Small intestine (tissue), 7 donors: ENCODE measurements around the gene CTBP2. TPM values are rescaled to one million over a fixed set of nuclear protein-coding genes. Genes with fewer than 3 reads are reported as not detected.

Experiments used
- DNase-seq, 2 donors: peaks; one replicate each; pipeline versions ENCODE4 v3.0.0 to v3.0.0-alpha.2; 2013
- FAIRE-seq: peaks from 2 replicates; lab custom pipeline; 2012; peaks lifted over from hg19 to GRCh38; lab: Jason Lieb, UNC
- H3K27ac ChIP-seq, 3 donors: one replicate each; pipeline ENCODE4 v1.5.1; 2013; ENCODE audit warnings: low read length in 2 of 3, mild to moderate bottlenecking in 2 of 3, control low read depth in 1 of 3, inconsistent platforms in 1 of 3, low read depth in 1 of 3, moderate library complexity in 1 of 3
- H3K27me3 ChIP-seq, 3 donors: one replicate each; pipeline ENCODE4 v1.6.1; 2013; ENCODE audit warnings: low read length in 3 of 3, inconsistent platforms in 1 of 3; ENCODE audit not compliant: control insufficient read depth in 3 of 3, insufficient read depth in 3 of 3
- H3K36me3 ChIP-seq, 3 donors: one replicate each; pipeline ENCODE4 v1.6.1; 2013; ENCODE audit warnings: low read length in 3 of 3, inconsistent platforms in 1 of 3, low read depth in 1 of 3, mild to moderate bottlenecking in 1 of 3, moderate library complexity in 1 of 3; ENCODE audit not compliant: control insufficient read depth in 3 of 3, insufficient read depth in 2 of 3
- H3K4me1 ChIP-seq, 3 donors: one replicate each; pipeline ENCODE4 v1.6.1; 2013; ENCODE audit warnings: low read length in 2 of 3, inconsistent platforms in 1 of 3, low read depth in 1 of 3, mild to moderate bottlenecking in 1 of 3, moderate library complexity in 1 of 3; ENCODE audit not compliant: control insufficient read depth in 3 of 3, insufficient read depth in 2 of 3
- H3K4me3 ChIP-seq, 3 donors: one replicate each; pipeline ENCODE4 v1.5.1; 2013; ENCODE audit warnings: low read length in 3 of 3, control low read depth in 1 of 3, inconsistent platforms in 1 of 3, low read depth in 1 of 3, mild to moderate bottlenecking in 1 of 3, moderate library complexity in 1 of 3
- H3K9me3 ChIP-seq, 2 donors: one replicate each; pipeline ENCODE4 v1.6.1; 2013; ENCODE audit warnings: low read depth in 1 of 2, low read length in 1 of 2; ENCODE audit not compliant: control insufficient read depth in 2 of 2, insufficient read depth in 1 of 2
- WGBS, 3 donors: extraction: QIAGEN DNeasy Blood & Tissue Kit; methylation state at CpG; one replicate each; pipeline ENCODE4 v1.1.7; 2013; 5-methylcytosine and 5-hydroxymethylcytosine counted together
- polyA plus RNA-seq, 4 donors: library from polyadenylated mRNA; stranded (reverse) in 3 of 4; unstranded in 1 of 4; fragments of 200-250 nt in 3 of 4; fragments of 120-200 nt in 1 of 4; gene quantifications; one replicate each; pipeline versions ENCODE4 v1.2.1 to v1.2.3, GENCODE V29; 2013
- donor health status: healthy with polysubstance abuse.
- donor health status: control.
- donor health status: control.
- donor health status: Bipolar disorder and iron deficiency.
- donor health status: healthy.

CTBP2 gene
- polyA plus RNA-seq, 4 donors, result 38.1 to 56.8 (median 49.1) TPM

DNA sequence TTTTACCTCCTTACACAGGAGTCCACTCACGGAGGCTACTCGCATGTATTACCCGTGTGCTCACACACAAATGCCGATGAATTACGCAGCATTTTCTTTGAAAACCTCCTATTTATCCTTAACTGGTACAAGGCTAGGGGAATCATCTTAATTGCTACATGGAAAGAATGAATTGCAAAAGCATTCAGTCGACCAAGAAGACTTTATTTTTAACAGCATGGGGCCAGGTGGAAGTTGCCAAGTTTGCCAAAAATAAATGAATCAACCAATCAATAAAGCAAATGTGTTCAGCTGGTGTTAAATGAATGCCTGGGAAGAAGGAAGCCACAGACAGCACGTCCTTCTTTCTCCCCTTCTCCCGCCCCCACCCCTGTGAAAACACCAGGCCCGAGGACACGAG, 55.8 kb downstream of the CTBP2 start:
- Histone ChIP-seq H3K36me3 (peaks cover 0 to 65% (median 11%) of the 10 kb centered on the region in 3 donors), H3K27ac (no peak overlapping the region), H3K4me3 (no peak overlapping the region), H3K27me3 (no peaks in the 10 kb centered on the region), H3K9me3 (peaks cover 0 to 5% of the 10 kb centered on the region in 2 donors), H3K4me1 (peaks cover 2 to 14% (median 5%) of the 10 kb centered on the region in 3 donors)
- WGBS, 3 donors, result 68 to 72% (median 70%) methylated on average over 10 of the region's 10 CpGs
- DNase-seq, result no peak
- FAIRE-seq, result no peak

DNA sequence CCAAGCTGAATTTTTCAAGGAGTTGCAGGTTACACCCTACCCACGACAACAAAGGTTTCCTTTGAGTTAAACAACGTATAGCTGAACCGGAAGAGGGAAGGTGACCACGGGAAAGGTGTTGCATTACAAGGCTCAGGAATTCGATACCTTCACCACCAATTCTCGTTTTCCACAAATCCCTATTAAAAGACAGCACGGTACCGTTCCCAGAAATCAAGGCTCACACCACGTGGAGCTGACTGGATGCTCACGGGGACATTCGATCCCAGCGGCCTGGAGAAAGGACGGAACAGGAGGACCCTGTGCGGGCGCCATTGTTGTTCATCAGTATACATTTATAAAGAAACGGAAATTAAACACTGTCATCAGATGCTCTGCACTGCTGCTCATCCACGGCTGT, 56.4 kb downstream of the CTBP2 start:
- FAIRE-seq (no peak), DNase-seq (no peak)
- WGBS, 3 donors, result 75 to 83% (median 83%) methylated on average over 17 of the region's 17 CpGs

DNA sequence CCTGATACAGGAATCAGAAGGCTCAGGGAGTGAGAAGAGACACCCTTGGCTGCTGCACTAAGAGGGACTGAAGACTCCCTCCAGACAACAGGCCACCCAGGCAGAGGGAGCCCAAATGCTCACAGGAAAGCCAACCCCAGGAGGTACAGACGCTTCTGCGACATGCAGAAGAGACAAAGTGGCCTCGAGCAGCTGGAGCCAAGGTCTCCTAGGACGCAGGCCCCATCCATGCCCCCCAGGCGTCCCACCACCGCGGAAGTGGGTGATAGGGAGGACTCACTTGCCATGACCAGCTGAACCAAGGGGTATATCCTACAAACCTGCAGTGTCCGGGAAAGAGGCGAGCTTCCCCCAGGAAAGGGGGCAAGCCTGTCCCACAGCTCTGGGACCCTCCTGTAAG, 56.9 kb downstream of the CTBP2 start:
- H3K27ac ChIP-seq, result peak overlapping the region in 2 of 3 donors; percentile 8 to 68

More for the DNA sequence above, 56.4 kb downstream of the CTBP2 start:
- H3K27me3 ChIP-seq, result no peaks in the 10 kb centered on the region
- H3K4me1 ChIP-seq, result peaks cover 2 to 14% (median 5%) of the 10 kb centered on the region in 3 donors
- H3K36me3 ChIP-seq, result peaks cover 0 to 64% (median 6%) of the 10 kb centered on the region in 3 donors
- peaks cover 0 to 5% of the 10 kb centered on the region in 2 donors for H3K9me3 ChIP-seq
- no peak overlapping the region for H3K4me3 ChIP-seq
- no peak overlapping the region for H3K27ac ChIP-seq

DNA sequence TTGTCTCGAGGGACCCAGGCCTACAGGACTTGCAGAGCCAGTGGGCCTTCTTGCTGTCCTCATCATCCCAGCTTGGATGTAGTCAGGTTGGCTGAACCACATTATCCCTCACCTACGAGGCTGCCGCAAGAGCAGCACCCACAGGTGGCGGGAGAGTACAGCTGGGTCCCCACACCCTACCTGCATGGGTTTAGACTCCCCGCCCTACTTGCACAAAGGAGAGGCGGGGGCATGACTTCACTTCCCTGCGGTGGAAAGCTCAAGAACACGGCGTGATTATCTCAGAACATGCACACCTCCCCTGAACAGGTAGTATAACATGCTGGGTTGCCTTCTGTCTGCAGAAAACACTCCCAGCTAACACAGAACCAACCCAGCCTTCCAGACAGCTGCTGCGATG, 57.5 kb downstream of the CTBP2 start:
- H3K27me3 ChIP-seq, result no peaks in the 10 kb centered on the region
- peaks cover 2 to 14% (median 5%) of the 10 kb centered on the region in 3 donors for H3K4me1 ChIP-seq
- H3K27ac ChIP-seq, result peak overlapping the region; percentile 20 to 68 (median 31)
- H3K9me3 ChIP-seq, result no peaks in the 10 kb centered on the region
- no peak overlapping the region for H3K4me3 ChIP-seq
- peaks cover 0 to 67% (median 6%) of the 10 kb centered on the region in 3 donors for H3K36me3 ChIP-seq
- 15 to 63% (median 24%) methylated on average over 10 of the region's 10 CpGs for WGBS, 3 donors
- DNase-seq (peak; percentile 50 to 79), FAIRE-seq (no peak)

More for the DNA sequence above, 56.9 kb downstream of the CTBP2 start:
- peaks cover 0 to 4% of the 10 kb centered on the region in 2 donors for H3K9me3 ChIP-seq
- peaks cover 2 to 14% (median 5%) of the 10 kb centered on the region in 3 donors for H3K4me1 ChIP-seq
- no peaks in the 10 kb centered on the region for H3K27me3 ChIP-seq
- WGBS, 3 donors, result 74 to 78% (median 76%) methylated on average over 9 of the region's 9 CpGs
- DNase-seq (no peak), FAIRE-seq (no peak)
- H3K36me3 ChIP-seq, result peaks cover 0 to 65% (median 6%) of the 10 kb centered on the region in 3 donors
- H3K4me3 ChIP-seq, result no peak overlapping the region

DNA sequence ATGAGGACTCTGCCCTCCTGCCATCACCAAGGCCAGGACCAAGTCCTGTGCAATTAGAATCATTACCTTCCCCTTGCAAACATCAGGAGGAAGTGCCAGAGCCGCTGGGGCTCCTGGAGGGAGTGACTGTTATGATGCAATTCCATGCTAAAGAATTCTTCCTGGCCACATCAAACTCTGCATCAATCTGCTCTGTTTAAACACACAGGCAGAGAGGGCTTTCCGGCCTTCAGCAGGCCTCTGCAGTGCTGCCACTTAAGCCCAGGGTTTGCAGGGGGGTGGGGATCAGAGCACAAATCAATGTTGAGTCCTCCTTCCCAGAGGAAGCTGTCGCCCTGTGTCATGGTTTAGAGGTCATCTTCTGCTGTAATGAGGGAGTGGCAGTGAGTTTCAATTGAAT, 58.1 kb downstream of the CTBP2 start:
- WGBS, 3 donors, result 18 to 26% (median 21%) methylated on average over 3 of the region's 3 CpGs
- FAIRE-seq, result no peak

DNA sequence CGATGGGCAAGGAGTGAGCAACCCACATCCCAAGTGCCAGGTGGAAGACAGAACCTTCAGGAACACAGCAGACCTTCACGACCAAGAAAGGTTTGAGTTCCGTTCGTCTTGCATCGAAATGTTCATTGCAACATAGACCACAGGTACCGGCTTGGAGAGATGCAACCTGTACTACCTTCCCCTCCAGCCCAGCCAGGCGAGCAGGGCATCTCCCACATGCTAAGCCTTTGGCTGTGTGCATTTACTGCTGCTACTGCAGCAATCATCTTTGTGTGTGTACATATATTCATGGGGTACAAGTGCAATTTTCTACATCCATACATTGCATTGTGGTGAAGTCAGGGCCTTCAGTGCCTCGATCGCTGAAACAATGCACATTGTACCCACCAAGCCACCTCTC, 58.8 kb downstream of the CTBP2 start:
- WGBS, 3 donors, result 83 to 91% (median 85%) methylated on average over 9 of the region's 9 CpGs
- no peak for FAIRE-seq

More for the DNA sequence above, 58.1 kb downstream of the CTBP2 start:
- Histone ChIP-seq H3K4me3 (no peak overlapping the region), H3K27me3 (no peaks in the 10 kb centered on the region), H3K9me3 (no peaks in the 10 kb centered on the region), H3K36me3 (peaks cover 0 to 68% (median 2%) of the 10 kb centered on the region in 3 donors), H3K4me1 (peaks cover 2 to 14% (median 5%) of the 10 kb centered on the region in 3 donors), H3K27ac (peak overlapping the region; percentile 20 to 68 (median 31))
- DNase-seq, result peak; percentile 53 to 74

DNA sequence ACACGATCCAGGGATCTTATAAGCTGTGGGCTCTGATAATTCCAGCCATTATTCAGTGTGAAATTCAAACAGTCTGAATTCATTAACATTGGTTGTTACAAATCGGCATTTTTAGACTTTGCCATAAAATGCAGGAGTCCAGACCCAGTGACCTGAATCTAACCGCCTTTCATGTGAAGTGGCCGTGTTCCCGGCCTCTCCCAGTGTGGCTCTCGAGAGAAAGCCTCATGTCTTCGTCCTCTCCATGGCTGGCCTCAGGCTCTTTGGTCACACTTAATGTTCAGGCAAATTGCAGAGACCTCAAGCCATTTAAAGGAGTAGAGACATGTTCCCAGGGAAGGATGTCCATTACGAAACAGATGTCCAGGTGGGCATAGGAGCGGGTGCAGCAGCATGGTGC, 59.3 kb downstream of the CTBP2 start:
- no peak for FAIRE-seq
- H3K27me3 ChIP-seq, result no peaks in the 10 kb centered on the region
- WGBS, 3 donors, result 84 to 89% (median 88%) methylated on average over 9 of the region's 9 CpGs

More for the DNA sequence above, 58.8 kb downstream of the CTBP2 start:
- Histone ChIP-seq H3K27ac (peak overlapping the region in 1 of 3 donors; percentile 68), H3K27me3 (no peaks in the 10 kb centered on the region), H3K4me3 (no peak overlapping the region), H3K4me1 (peaks cover 2 to 14% (median 5%) of the 10 kb centered on the region in 3 donors), H3K36me3 (peaks cover 0 to 62% (median 2%) of the 10 kb centered on the region in 3 donors), H3K9me3 (no peaks in the 10 kb centered on the region)
- no peak for DNase-seq

DNA sequence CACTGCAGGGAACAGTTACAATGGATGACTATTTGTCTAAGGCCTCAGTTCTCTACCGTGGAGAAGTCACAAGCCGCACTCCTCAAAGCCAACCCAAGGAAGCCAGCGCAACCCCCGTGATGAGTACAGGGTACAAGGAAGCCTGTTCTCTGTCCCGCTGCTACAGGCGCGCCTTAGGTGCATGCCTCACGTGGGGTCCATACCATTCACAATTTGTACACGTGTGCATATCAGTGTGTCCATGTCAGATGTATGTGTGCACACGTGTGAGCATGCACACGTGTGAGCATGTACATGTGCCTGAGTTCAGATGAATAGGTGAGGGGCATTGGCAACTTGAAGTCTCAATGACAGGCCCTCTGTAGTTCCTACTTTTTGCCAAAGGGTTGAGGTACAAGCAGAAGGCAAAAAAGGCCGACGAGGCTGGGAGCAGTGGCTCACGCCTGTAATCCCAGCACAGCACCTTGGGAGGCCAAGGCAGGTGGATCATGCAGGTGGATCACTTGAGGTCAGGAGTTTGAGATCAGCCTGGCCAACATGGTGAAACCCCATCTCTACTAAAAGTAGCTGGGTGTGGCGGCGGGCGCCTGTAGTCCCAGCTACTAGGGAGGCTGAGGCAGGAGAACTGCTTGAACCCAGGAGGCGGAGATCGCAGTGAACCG, 62.8 kb downstream of the CTBP2 start:
- no peak overlapping the region for H3K27ac ChIP-seq
- no peaks in the 10 kb centered on the region for H3K27me3 ChIP-seq
- FAIRE-seq, result no peak
- DNase-seq, result no peak
- H3K9me3 ChIP-seq, result no peaks in the 10 kb centered on the region
- peaks cover 0 to 62% (median 0%) of the 10 kb centered on the region in 3 donors for H3K36me3 ChIP-seq
- peaks cover 0 to 5% (median 3%) of the 10 kb centered on the region in 3 donors for H3K4me1 ChIP-seq
- no peak overlapping the region for H3K4me3 ChIP-seq
- 89 to 93% (median 90%) methylated on average over 20 of the region's 20 CpGs for WGBS, 3 donors

More for the DNA sequence above, 59.3 kb downstream of the CTBP2 start:
- Histone ChIP-seq H3K36me3 (peaks cover 0 to 57% (median 1%) of the 10 kb centered on the region in 3 donors), H3K9me3 (no peaks in the 10 kb centered on the region), H3K4me3 (no peak overlapping the region), H3K4me1 (peaks cover 2 to 14% (median 5%) of the 10 kb centered on the region in 3 donors), H3K27ac (no peak overlapping the region)
- no peak for DNase-seq
